Hepatocyte (in vitro differentiated cells): ENCODE measurements around the gene CSNK1G1.

Source experiments
- EZH2phosphoT487 ChIP-seq: fragments of 200-600 bp; sonication (generic); IDR thresholded peaks from one replicate; pipeline ENCODE4 v1.6.1; 2018; ENCODE audit warnings: antibody characterized with exemption, mild to moderate bottlenecking, low read depth, moderate library complexity; ENCODE audit not compliant: unreplicated experiment, severe bottlenecking
- TF ChIP-seq, protein P1 (sequence below): fragments of 200-600 bp; sonication (generic); IDR thresholded peaks from 2 replicates; pipeline ENCODE4 v1.5.1; 2016; ENCODE audit warnings: antibody characterized with exemption, mild to moderate bottlenecking; ENCODE audit not compliant: poor library complexity

DNA sequence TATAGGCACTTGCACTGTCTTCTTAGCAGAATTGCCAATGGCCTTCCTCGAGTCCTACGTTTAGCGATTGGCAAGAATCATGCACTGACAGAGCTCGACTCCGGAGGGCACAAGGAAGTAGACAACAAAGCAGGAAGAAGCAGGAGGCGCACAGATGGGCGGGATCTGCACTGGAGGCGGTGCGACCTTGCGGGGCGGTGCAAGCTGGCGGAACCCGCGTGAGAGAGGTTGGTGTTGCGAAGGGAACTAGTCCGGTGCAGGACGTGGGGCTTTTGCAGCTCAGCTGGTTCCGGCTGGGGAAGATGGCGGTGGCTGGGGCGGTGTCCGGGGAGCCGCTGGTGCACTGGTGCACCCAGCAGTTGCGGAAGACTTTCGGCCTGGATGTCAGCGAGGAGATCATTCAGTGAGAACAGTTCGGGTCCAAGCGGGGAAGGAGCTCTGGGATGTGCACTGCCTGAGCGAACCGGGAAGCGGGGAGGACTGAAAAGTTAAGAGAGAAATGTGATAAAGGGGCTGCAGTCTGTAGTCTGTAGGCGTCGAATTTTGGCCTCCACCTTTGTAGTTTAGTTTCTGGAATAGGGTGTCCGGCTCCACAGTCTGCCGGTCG is 31.7 kb upstream of the CSNK1G1 start, which contains the start of gene TRIP4:
- TF ChIP-seq, protein P1, sequence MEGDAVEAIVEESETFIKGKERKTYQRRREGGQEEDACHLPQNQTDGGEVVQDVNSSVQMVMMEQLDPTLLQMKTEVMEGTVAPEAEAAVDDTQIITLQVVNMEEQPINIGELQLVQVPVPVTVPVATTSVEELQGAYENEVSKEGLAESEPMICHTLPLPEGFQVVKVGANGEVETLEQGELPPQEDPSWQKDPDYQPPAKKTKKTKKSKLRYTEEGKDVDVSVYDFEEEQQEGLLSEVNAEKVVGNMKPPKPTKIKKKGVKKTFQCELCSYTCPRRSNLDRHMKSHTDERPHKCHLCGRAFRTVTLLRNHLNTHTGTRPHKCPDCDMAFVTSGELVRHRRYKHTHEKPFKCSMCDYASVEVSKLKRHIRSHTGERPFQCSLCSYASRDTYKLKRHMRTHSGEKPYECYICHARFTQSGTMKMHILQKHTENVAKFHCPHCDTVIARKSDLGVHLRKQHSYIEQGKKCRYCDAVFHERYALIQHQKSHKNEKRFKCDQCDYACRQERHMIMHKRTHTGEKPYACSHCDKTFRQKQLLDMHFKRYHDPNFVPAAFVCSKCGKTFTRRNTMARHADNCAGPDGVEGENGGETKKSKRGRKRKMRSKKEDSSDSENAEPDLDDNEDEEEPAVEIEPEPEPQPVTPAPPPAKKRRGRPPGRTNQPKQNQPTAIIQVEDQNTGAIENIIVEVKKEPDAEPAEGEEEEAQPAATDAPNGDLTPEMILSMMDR, result peak; percentile 14
- TF ChIP-seq EZH2phosphoT487, result no peak
